ENCODE results near the gene GIGYF2. TPM values are rescaled to one million over a fixed set of nuclear protein-coding genes. Genes with fewer than 3 reads are reported as not detected.

Gene GIGYF2
- total RNA-seq, 2 donors from 2014 or later, result 61.2 to 62.7 TPM

- Mint-ChIP-seq H3K4me1 (ENCODE audit: low read depth) (peaks cover 9% of the 10 kb centered on the region), H3K4me3 (peak overlapping the region; percentile 52 to 65), H3K27ac (no peak overlapping the region), H3K36me3 (ENCODE audit: insufficient read depth in 2 of 2) (no peaks in the 10 kb centered on the region), H3K27me3 (ENCODE audit: low read depth) (peaks cover 18% of the 10 kb centered on the region), H3K9me3 (no peaks in the 10 kb centered on the region)
- peak; percentile 38 to 42 for DNase-seq
- peak; percentile 53 to 69 for ATAC-seq (replicated peaks in 1 of 2)
These were observed 179.2 kb downstream of the GIGYF2 start for GRCh38 chr2:232876161-232876977.

- Mint-ChIP-seq H3K36me3 (ENCODE audit: insufficient read depth in 2 of 2) (no peaks in the 10 kb centered on the region), H3K4me1 (ENCODE audit: low read depth) (peaks cover 9% of the 10 kb centered on the region), H3K27me3 (ENCODE audit: low read depth) (peaks cover 18% of the 10 kb centered on the region), H3K4me3 (peak overlapping the region; percentile 31 to 44), H3K27ac (no peak overlapping the region), H3K9me3 (no peaks in the 10 kb centered on the region)
- DNase-seq (no peak), ATAC-seq (replicated peaks in 1 of 2) (peak in 1 of 2 donors; percentile 7)
These were observed 179.9 kb downstream of the GIGYF2 start for GRCh38 chr2:232876978-232877441.

GRCh38 chr2:232877940-232878511 lies 180.9 kb downstream of the GIGYF2 start:
- H3K9me3 Mint-ChIP-seq, result no peaks in the 10 kb centered on the region
- H3K4me3 Mint-ChIP-seq, result peak overlapping the region; percentile 27 to 33
- ATAC-seq (replicated peaks in 1 of 2), result no peak

GRCh38 chr2:232878855-232879617 lies 181.9 kb downstream of the GIGYF2 start:
- Mint-ChIP-seq H3K27me3 (ENCODE audit: low read depth) (peaks cover 18% of the 10 kb centered on the region), H3K4me3 (no peak overlapping the region), H3K4me1 (ENCODE audit: low read depth) (peaks cover 9% of the 10 kb centered on the region), H3K36me3 (ENCODE audit: insufficient read depth in 2 of 2) (no peaks in the 10 kb centered on the region), H3K9me3 (no peaks in the 10 kb centered on the region), H3K27ac (no peak overlapping the region)
- DNase-seq, result no peak
- ATAC-seq (replicated peaks in 1 of 2), result no peak

More at GRCh38 chr2:232877940-232878511, 180.9 kb downstream of the GIGYF2 start:
- Mint-ChIP-seq H3K36me3 (ENCODE audit: insufficient read depth in 2 of 2) (no peaks in the 10 kb centered on the region), H3K27me3 (ENCODE audit: low read depth) (peaks cover 18% of the 10 kb centered on the region), H3K27ac (no peak overlapping the region), H3K4me1 (ENCODE audit: low read depth) (peaks cover 9% of the 10 kb centered on the region)
- DNase-seq, result no peak

GRCh38 chr2:232879618-232880494 lies 182.7 kb downstream of the GIGYF2 start:
- Mint-ChIP-seq H3K27me3 (ENCODE audit: low read depth) (peaks cover 10% of the 10 kb centered on the region), H3K27ac (no peak overlapping the region), H3K9me3 (no peaks in the 10 kb centered on the region), H3K4me1 (ENCODE audit: low read depth) (peaks cover 8% of the 10 kb centered on the region), H3K4me3 (no peak overlapping the region), H3K36me3 (ENCODE audit: insufficient read depth in 2 of 2) (no peaks in the 10 kb centered on the region)
- DNase-seq (no peak), ATAC-seq (replicated peaks in 1 of 2) (no peak)

- no peak for ATAC-seq (replicated peaks in 1 of 2)
- no peaks in the 10 kb centered on the region for H3K36me3 Mint-ChIP-seq (ENCODE audit: insufficient read depth in 2 of 2)
- no peak overlapping the region for H3K27ac Mint-ChIP-seq
- no peak for DNase-seq
- H3K27me3 Mint-ChIP-seq (ENCODE audit: low read depth), result no peaks in the 10 kb centered on the region
- no peaks in the 10 kb centered on the region for H3K4me1 Mint-ChIP-seq (ENCODE audit: low read depth)
- no peaks in the 10 kb centered on the region for H3K9me3 Mint-ChIP-seq
- H3K4me3 Mint-ChIP-seq, result no peak overlapping the region
These were observed 183.7 kb downstream of the GIGYF2 start for GRCh38 chr2:232880764-232881351.

- no peak for ATAC-seq (replicated peaks in 1 of 2)
- Mint-ChIP-seq H3K36me3 (ENCODE audit: insufficient read depth in 2 of 2) (no peaks in the 10 kb centered on the region), H3K27ac (no peak overlapping the region), H3K27me3 (ENCODE audit: low read depth) (no peaks in the 10 kb centered on the region), H3K4me1 (ENCODE audit: low read depth) (no peaks in the 10 kb centered on the region), H3K4me3 (no peak overlapping the region), H3K9me3 (no peaks in the 10 kb centered on the region)
- DNase-seq, result no peak
These were observed 185.0 kb downstream of the GIGYF2 start for GRCh38 chr2:232882085-232882484.

GRCh38 chr2:232882505-232883115 lies 185.5 kb downstream of the GIGYF2 start:
- Mint-ChIP-seq H3K9me3 (no peaks in the 10 kb centered on the region), H3K27ac (no peak overlapping the region), H3K36me3 (ENCODE audit: insufficient read depth in 2 of 2) (no peaks in the 10 kb centered on the region), H3K4me1 (ENCODE audit: low read depth) (no peaks in the 10 kb centered on the region), H3K27me3 (ENCODE audit: low read depth) (no peaks in the 10 kb centered on the region), H3K4me3 (no peak overlapping the region)
- DNase-seq (no peak), ATAC-seq (replicated peaks in 1 of 2) (no peak)

- H3K4me3 Mint-ChIP-seq, result no peak overlapping the region
- ATAC-seq (replicated peaks in 1 of 2) (no peak), DNase-seq (no peak)
- no peaks in the 10 kb centered on the region for H3K4me1 Mint-ChIP-seq (ENCODE audit: low read depth)
- no peak overlapping the region for H3K27ac Mint-ChIP-seq
- H3K9me3 Mint-ChIP-seq, result no peaks in the 10 kb centered on the region
- no peaks in the 10 kb centered on the region for H3K36me3 Mint-ChIP-seq (ENCODE audit: insufficient read depth in 2 of 2)
- no peaks in the 10 kb centered on the region for H3K27me3 Mint-ChIP-seq (ENCODE audit: low read depth)
These were observed 186.1 kb downstream of the GIGYF2 start for GRCh38 chr2:232883116-232883721.

GRCh38 chr2:232884001-232884421 lies 186.9 kb downstream of the GIGYF2 start:
- no peak for ATAC-seq (replicated peaks in 1 of 2)
- H3K27me3 Mint-ChIP-seq (ENCODE audit: low read depth), result no peaks in the 10 kb centered on the region
- H3K4me1 Mint-ChIP-seq (ENCODE audit: low read depth), result no peaks in the 10 kb centered on the region
- H3K4me3 Mint-ChIP-seq, result no peak overlapping the region
- no peak overlapping the region for H3K27ac Mint-ChIP-seq
- no peaks in the 10 kb centered on the region for H3K9me3 Mint-ChIP-seq
- no peaks in the 10 kb centered on the region for H3K36me3 Mint-ChIP-seq (ENCODE audit: insufficient read depth in 2 of 2)
- no peak for DNase-seq

GRCh38 chr2:232884549-232885263 lies 187.6 kb downstream of the GIGYF2 start:
- Mint-ChIP-seq H3K27ac (no peak overlapping the region), H3K4me1 (ENCODE audit: low read depth) (no peaks in the 10 kb centered on the region), H3K9me3 (no peaks in the 10 kb centered on the region), H3K27me3 (ENCODE audit: low read depth) (no peaks in the 10 kb centered on the region), H3K4me3 (no peak overlapping the region), H3K36me3 (ENCODE audit: insufficient read depth in 2 of 2) (no peaks in the 10 kb centered on the region)
- ATAC-seq (replicated peaks in 1 of 2) (no peak), DNase-seq (no peak)
